HCT116 (cell line): ENCODE measurements around the gene COL5A1. TPM values are rescaled to one million over a fixed set of nuclear protein-coding genes. Genes with fewer than 3 reads are reported as not detected.

Experiments used
- ATAC-seq: fragments of 200-7000 bp; cut with Tn5 transposase; 2 replicates; pipeline ENCODE4 v1.9.1; 2020; ENCODE audit warnings: mild to moderate bottlenecking, moderate library complexity
- BruUV-seq: library from RNA; stranded (reverse); fragments of 400-500 nt; replicated peaks from 2 replicates; lab custom pipeline; 2021; lab: Mats Ljungman, UMichigan
- CTCF ChIA-PET: fragments of 300-600 bp; sonication (Branson Sonifier 250); formaldehyde crosslinking; loops from one replicate; lab custom pipeline; 2021; ENCODE audit warnings: antibody characterized with exemption; lab: Charles Lee
- POLR2A ChIA-PET: fragments of 300-600, 350-600 bp; sonication (Branson Sonifier 250); formaldehyde crosslinking; loops from one replicate; lab custom pipeline; 2021; ENCODE audit warnings: antibody characterized with exemption; lab: Charles Lee
- RAD21 ChIA-PET, 2 experiments: fragments of 300-600 bp; sonication (Branson Sonifier 250); formaldehyde crosslinking; loops; one replicate each; lab custom pipeline; 2023; ENCODE audit warnings: low total read pairs in 2 of 2; ENCODE audit not compliant: uncharacterized antibody in 2 of 2, unreplicated experiment in 2 of 2, low non-redundant PET in 1 of 2; lab: Charles Lee
- DNase-seq: peaks from one replicate; pipeline ENCODE4 v3.0.0-alpha.2; 2010; ENCODE audit warnings: low read depth, low spot score
- H2AFZ ChIP-seq: fragments of 200-600 bp; shearing (Covaris generic), sonication (generic); 2 replicates; pipeline ENCODE4 v1.6.1; 2017; ENCODE audit warnings: low read depth, mixed run types, mixed read lengths, antibody characterized with exemption, low read length; ENCODE audit not compliant: poor library complexity, severe bottlenecking
- H3K27ac ChIP-seq: 2 replicates; pipeline ENCODE4 v1.5.1; 2012; ENCODE audit warnings: low read depth, low read length
- H3K27me3 ChIP-seq: fragments of 200-600 bp; sonication (generic); 2 replicates; pipeline ENCODE4 v1.6.1; 2016; ENCODE audit warnings: mixed run types, low read length, mixed read lengths; ENCODE audit not compliant: insufficient read depth
- H3K36me3 ChIP-seq, 2 experiments: fragments of 200-500 bp in 1 of 2; fragments of 200-600 bp in 1 of 2; sonication (Bioruptor generic) in 1 of 2; sonication (generic) in 1 of 2; 2 replicates each; pipeline versions ENCODE4 v1.5.1 to v1.6.1; 2014 to 2016; ENCODE audit warnings: low read length in 2 of 2, inconsistent platforms in 1 of 2, mixed read lengths in 1 of 2, mixed run types in 1 of 2; ENCODE audit not compliant: insufficient read depth in 2 of 2, control insufficient read depth in 1 of 2
- H3K4me1 ChIP-seq, 2 experiments: fragments of 200-600 bp in 1 of 2; sonication (generic) in 1 of 2; 2 replicates each; pipeline versions ENCODE4 v1.5.1 to v1.6.1; 2012 to 2017; ENCODE audit warnings: low read length in 2 of 2, inconsistent platforms in 1 of 2, mild to moderate bottlenecking in 1 of 2, mixed read lengths in 1 of 2, mixed run types in 1 of 2, moderate library complexity in 1 of 2; ENCODE audit not compliant: insufficient read depth in 2 of 2, control insufficient read depth in 1 of 2
- H3K4me2 ChIP-seq: fragments of 200-600 bp; sonication (generic); 2 replicates; pipeline ENCODE4 v1.6.1; 2017; ENCODE audit warnings: mixed run types, low read length, mixed read lengths
- H3K4me3 ChIP-seq, 2 experiments: fragments of 200-600 bp in 1 of 2; sonication (generic) in 1 of 2; replicated peaks in 1 of 2; 2 replicates each; pipeline ENCODE4 v1.5.1; 2011 to 2016; ENCODE audit warnings: low read length in 2 of 2, control low read depth in 1 of 2, low read depth in 1 of 2, mild to moderate bottlenecking in 1 of 2, mixed read lengths in 1 of 2, mixed run types in 1 of 2
- H3K79me2 ChIP-seq: fragments of 200-600 bp; sonication (generic); 2 replicates; pipeline ENCODE4 v1.6.1; 2017; ENCODE audit warnings: mild to moderate bottlenecking, mixed run types, low read length, moderate library complexity, mixed read lengths; ENCODE audit not compliant: insufficient read depth
- H3K9ac ChIP-seq: fragments of 200-600 bp; sonication (generic); 2 replicates; pipeline ENCODE4 v1.6.1; 2016; ENCODE audit warnings: low read length, mixed read lengths
- H3K9me2 ChIP-seq: fragments of 200-600 bp; sonication (generic), shearing (Covaris generic); 2 replicates; pipeline ENCODE4 v1.6.1; 2017; ENCODE audit warnings: mixed run types, mild to moderate bottlenecking, moderate library complexity; ENCODE audit not compliant: insufficient read depth
- H3K9me3 ChIP-seq, 2 experiments: fragments of 200-500 bp in 1 of 2; fragments of 200-600 bp in 1 of 2; sonication (Bioruptor generic) in 1 of 2; sonication (generic) in 1 of 2; 2 replicates each; pipeline ENCODE4 v1.6.1; 2014 to 2017; ENCODE audit warnings: low read length in 2 of 2, mixed read lengths in 2 of 2, inconsistent platforms in 1 of 2, low read depth in 1 of 2, mild to moderate bottlenecking in 1 of 2, mixed run types in 1 of 2, moderate library complexity in 1 of 2; ENCODE audit not compliant: control insufficient read depth in 1 of 2, insufficient read depth in 1 of 2
- H4K20me1 ChIP-seq: fragments of 200-600 bp; sonication (generic), shearing (Covaris generic); 2 replicates; pipeline ENCODE4 v1.6.1; 2017; ENCODE audit warnings: mixed run types, mild to moderate bottlenecking, moderate library complexity; ENCODE audit not compliant: insufficient read depth
- CBX3 ChIP-seq: IDR thresholded peaks from 2 replicates; pipeline ENCODE4 v1.6.1; 2012; ENCODE audit warnings: low read depth
- CEBPB ChIP-seq: IDR thresholded peaks from 2 replicates; pipeline ENCODE4 v1.6.1; 2012; ENCODE audit warnings: low read depth
- EGR1 ChIP-seq: IDR thresholded peaks from 2 replicates; pipeline ENCODE4 v1.6.1; 2012; ENCODE audit warnings: low read depth
- EZH2 ChIP-seq: fragments of 200-600 bp; sonication (generic); IDR thresholded peaks from 2 replicates; pipeline ENCODE4 v1.6.1; 2017; ENCODE audit warnings: antibody characterized with exemption, mixed run types
- FOSL1 ChIP-seq: IDR thresholded peaks from 2 replicates; pipeline ENCODE4 v1.6.1; 2012; ENCODE audit warnings: low read depth
- JUND ChIP-seq: IDR thresholded peaks from 2 replicates; pipeline ENCODE4 v1.6.1; 2012
- POLR2A ChIP-seq: IDR thresholded peaks from 2 replicates; pipeline ENCODE4 v1.7.0; 2011; ENCODE audit warnings: borderline replicate concordance; ENCODE audit not compliant: insufficient read depth, insufficient read length; ENCODE audit errors: extremely low read depth
- POLR2AphosphoS5 ChIP-seq: IDR thresholded peaks from 2 replicates; pipeline ENCODE4 v1.6.1; 2011; ENCODE audit warnings: mild to moderate bottlenecking, low read depth, low read length, moderate library complexity
- RAD21 ChIP-seq: IDR thresholded peaks from 2 replicates; pipeline ENCODE4 v1.6.1; 2012; ENCODE audit warnings: low read depth, mild to moderate bottlenecking
- SIN3A ChIP-seq: IDR thresholded peaks from 2 replicates; pipeline ENCODE4 v1.6.1; 2012; ENCODE audit warnings: low read depth
- SRF ChIP-seq: IDR thresholded peaks from 2 replicates; pipeline ENCODE4 v1.6.1; 2012; ENCODE audit warnings: low read depth
- TCF7L2 ChIP-seq: IDR thresholded peaks from 2 replicates; pipeline ENCODE4 v1.7.0; 2011; ENCODE audit warnings: borderline replicate concordance, inconsistent platforms; ENCODE audit not compliant: insufficient read depth, insufficient read length; ENCODE audit errors: extremely low read depth
- YY1 ChIP-seq: IDR thresholded peaks from 2 replicates; pipeline ENCODE4 v1.6.1; 2011; ENCODE audit warnings: low read length, low read depth, moderate library complexity, mild to moderate bottlenecking; ENCODE audit not compliant: insufficient replicate concordance; ENCODE audit errors: extremely low read depth
- ZFX ChIP-seq: fragments of 450-650 bp; IDR thresholded peaks from 2 replicates; pipeline ENCODE4 v1.6.1; 2017
- ZNF274 ChIP-seq: fragments of 200-500 bp; sonication (Bioruptor generic); IDR thresholded peaks from 2 replicates; pipeline ENCODE4 v1.6.1; 2014; ENCODE audit warnings: mild to moderate bottlenecking, low read depth, low read length, inconsistent platforms
- intact Hi-C: fragments of 100-400 bp; cut with micrococcal nuclease; formaldehyde crosslinking; loops from 2 replicates; pipeline ENCODE4 v1.10.0; 2022
- total RNA-seq: library from RNA; stranded (reverse); gene quantifications from one replicate; pipeline ENCODE4 v1.2.1, GENCODE V29; 2021; ENCODE audit not compliant: unreplicated experiment
- TF ChIP-seq, protein P1 (sequence below): IDR thresholded peaks from 2 replicates; pipeline ENCODE4 v1.6.1; 2012; ENCODE audit warnings: low read depth
- TF ChIP-seq, protein P2 (sequence below): IDR thresholded peaks from 2 replicates; pipeline ENCODE4 v1.6.1; 2012
- TF ChIP-seq, protein P3 (sequence below), 3 experiments: fragments of 200-600 bp in 1 of 3; sonication (generic) in 1 of 3; IDR thresholded peaks in 2 of 3; conservative IDR thresholded peaks in 1 of 3; 2 replicates each; pipeline ENCODE4 v1.5.1; 2012 to 2017; ENCODE audit warnings: low read depth in 2 of 3, low read length in 2 of 3, antibody characterized with exemption in 1 of 3, borderline replicate concordance in 1 of 3, control low read depth in 1 of 3, mild to moderate bottlenecking in 1 of 3, mixed read lengths in 1 of 3, mixed run types in 1 of 3, moderate library complexity in 1 of 3; ENCODE audit not compliant: insufficient read depth in 1 of 3
- TF ChIP-seq, protein P4 (sequence below): IDR thresholded peaks from 2 replicates; pipeline ENCODE4 v1.6.1; 2011; ENCODE audit warnings: mild to moderate bottlenecking, low read length, moderate library complexity; ENCODE audit not compliant: insufficient replicate concordance; ENCODE audit errors: extremely low read depth

COL5A1 gene
- total RNA-seq, 1 experiment from 2014 or later, result 0.30 TPM

DNA sequence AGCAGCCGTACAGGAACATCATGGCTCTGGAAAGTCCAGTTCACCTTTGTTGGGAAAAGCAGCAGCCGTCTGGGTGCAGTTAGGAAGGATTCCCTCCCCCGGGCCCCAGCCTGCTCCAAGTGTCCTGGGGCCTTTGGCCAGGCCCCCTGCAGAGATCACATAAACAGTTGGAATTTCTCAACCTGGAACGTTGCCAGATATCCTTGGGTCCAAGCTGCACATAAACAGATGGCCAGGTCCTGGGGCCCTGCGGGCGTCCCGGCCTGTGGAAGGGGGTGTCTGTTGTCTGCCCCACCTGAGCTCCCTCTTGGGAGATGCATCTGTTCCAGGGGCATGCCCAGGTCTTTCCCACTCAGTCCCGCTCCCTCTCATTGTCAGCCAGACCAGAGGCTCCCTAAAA is 92.7 kb downstream of the COL5A1 start:
- CTCF ChIA-PET, result no interaction called here
- H3K27ac ChIP-seq, result no peak overlapping the region
- H3K79me2 ChIP-seq, result no peaks in the 10 kb centered on the region
- RAD21 ChIA-PET, result no interaction called here
- no peaks in the 10 kb centered on the region for H3K27me3 ChIP-seq
- H3K4me1 ChIP-seq, result peaks cover 0 to 4% of the 10 kb centered on the region in 2 experiments; a peak in 1 of 4 replicates
- H3K36me3 ChIP-seq, result no peaks in the 10 kb centered on the region
- H3K9ac ChIP-seq, result no peak overlapping the region
- TF ChIP-seq, protein P1, sequence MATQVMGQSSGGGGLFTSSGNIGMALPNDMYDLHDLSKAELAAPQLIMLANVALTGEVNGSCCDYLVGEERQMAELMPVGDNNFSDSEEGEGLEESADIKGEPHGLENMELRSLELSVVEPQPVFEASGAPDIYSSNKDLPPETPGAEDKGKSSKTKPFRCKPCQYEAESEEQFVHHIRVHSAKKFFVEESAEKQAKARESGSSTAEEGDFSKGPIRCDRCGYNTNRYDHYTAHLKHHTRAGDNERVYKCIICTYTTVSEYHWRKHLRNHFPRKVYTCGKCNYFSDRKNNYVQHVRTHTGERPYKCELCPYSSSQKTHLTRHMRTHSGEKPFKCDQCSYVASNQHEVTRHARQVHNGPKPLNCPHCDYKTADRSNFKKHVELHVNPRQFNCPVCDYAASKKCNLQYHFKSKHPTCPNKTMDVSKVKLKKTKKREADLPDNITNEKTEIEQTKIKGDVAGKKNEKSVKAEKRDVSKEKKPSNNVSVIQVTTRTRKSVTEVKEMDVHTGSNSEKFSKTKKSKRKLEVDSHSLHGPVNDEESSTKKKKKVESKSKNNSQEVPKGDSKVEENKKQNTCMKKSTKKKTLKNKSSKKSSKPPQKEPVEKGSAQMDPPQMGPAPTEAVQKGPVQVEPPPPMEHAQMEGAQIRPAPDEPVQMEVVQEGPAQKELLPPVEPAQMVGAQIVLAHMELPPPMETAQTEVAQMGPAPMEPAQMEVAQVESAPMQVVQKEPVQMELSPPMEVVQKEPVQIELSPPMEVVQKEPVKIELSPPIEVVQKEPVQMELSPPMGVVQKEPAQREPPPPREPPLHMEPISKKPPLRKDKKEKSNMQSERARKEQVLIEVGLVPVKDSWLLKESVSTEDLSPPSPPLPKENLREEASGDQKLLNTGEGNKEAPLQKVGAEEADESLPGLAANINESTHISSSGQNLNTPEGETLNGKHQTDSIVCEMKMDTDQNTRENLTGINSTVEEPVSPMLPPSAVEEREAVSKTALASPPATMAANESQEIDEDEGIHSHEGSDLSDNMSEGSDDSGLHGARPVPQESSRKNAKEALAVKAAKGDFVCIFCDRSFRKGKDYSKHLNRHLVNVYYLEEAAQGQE, result no peak
- TF ChIP-seq, protein P2, sequence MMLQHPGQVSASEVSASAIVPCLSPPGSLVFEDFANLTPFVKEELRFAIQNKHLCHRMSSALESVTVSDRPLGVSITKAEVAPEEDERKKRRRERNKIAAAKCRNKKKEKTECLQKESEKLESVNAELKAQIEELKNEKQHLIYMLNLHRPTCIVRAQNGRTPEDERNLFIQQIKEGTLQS, result no peak
- no peak for TF ChIP-seq CBX3
- no peak for TF ChIP-seq ZFX
- TF ChIP-seq EZH2, result no peak
- TF ChIP-seq SIN3A, result no peak
- TF ChIP-seq JUND, result no peak
- TF ChIP-seq, protein P3, sequence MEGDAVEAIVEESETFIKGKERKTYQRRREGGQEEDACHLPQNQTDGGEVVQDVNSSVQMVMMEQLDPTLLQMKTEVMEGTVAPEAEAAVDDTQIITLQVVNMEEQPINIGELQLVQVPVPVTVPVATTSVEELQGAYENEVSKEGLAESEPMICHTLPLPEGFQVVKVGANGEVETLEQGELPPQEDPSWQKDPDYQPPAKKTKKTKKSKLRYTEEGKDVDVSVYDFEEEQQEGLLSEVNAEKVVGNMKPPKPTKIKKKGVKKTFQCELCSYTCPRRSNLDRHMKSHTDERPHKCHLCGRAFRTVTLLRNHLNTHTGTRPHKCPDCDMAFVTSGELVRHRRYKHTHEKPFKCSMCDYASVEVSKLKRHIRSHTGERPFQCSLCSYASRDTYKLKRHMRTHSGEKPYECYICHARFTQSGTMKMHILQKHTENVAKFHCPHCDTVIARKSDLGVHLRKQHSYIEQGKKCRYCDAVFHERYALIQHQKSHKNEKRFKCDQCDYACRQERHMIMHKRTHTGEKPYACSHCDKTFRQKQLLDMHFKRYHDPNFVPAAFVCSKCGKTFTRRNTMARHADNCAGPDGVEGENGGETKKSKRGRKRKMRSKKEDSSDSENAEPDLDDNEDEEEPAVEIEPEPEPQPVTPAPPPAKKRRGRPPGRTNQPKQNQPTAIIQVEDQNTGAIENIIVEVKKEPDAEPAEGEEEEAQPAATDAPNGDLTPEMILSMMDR (IDR thresholded peaks at IDR 0.05 in 2 of 3, conservative IDR thresholded peaks at IDR 0.05 in 1 of 3; ENCODE audit: borderline replicate concordance in 1 of 3, insufficient read depth in 1 of 3, low read depth in 2 of 3, low read length in 2 of 3), result no peak
- no peak for TF ChIP-seq YY1
- TF ChIP-seq TCF7L2, result no peak
- TF ChIP-seq RAD21, result no peak
- TF ChIP-seq SRF, result no peak
- no peak for TF ChIP-seq FOSL1
- TF ChIP-seq POLR2A, result no peak
- no peak for TF ChIP-seq ZNF274
- no peak for TF ChIP-seq CEBPB
- TF ChIP-seq EGR1, result no peak
- no peak for TF ChIP-seq POLR2AphosphoS5
- TF ChIP-seq, protein P4, sequence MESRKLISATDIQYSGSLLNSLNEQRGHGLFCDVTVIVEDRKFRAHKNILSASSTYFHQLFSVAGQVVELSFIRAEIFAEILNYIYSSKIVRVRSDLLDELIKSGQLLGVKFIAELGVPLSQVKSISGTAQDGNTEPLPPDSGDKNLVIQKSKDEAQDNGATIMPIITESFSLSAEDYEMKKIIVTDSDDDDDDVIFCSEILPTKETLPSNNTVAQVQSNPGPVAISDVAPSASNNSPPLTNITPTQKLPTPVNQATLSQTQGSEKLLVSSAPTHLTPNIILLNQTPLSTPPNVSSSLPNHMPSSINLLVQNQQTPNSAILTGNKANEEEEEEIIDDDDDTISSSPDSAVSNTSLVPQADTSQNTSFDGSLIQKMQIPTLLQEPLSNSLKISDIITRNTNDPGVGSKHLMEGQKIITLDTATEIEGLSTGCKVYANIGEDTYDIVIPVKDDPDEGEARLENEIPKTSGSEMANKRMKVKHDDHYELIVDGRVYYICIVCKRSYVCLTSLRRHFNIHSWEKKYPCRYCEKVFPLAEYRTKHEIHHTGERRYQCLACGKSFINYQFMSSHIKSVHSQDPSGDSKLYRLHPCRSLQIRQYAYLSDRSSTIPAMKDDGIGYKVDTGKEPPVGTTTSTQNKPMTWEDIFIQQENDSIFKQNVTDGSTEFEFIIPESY, result no peak
- H3K9me3 ChIP-seq, result no peaks in the 10 kb centered on the region
- ATAC-seq, result no peak
- H3K4me2 ChIP-seq, result no peak overlapping the region; the same call in 1 of the 2 replicates
- no peak overlapping the region for H2AFZ ChIP-seq
- no peaks in the 10 kb centered on the region for H3K9me2 ChIP-seq
- POLR2A ChIA-PET, result no interaction called here
- no peaks in the 10 kb centered on the region for H4K20me1 ChIP-seq
- intact Hi-C loops, result no loop called here
- no TSS peak for BruUV-seq
- DNase-seq, result no peak
- no peak overlapping the region for H3K4me3 ChIP-seq
